Activated T-cell treated with anti-CD3 and anti-CD28 coated beads for 4 hours (primary cell): ENCODE data around the gene TAPT1.
A peak's percentile ranks its signal among the peaks of the same experiment; 100 is the strongest.

ENCODE experiments used
- DNase-seq: peaks from one replicate; pipeline ENCODE4 v3.0.0-alpha.2; 2020

Gene TAPT1

GRCh38 chr4:16125571-16126445, 100.5 kb downstream of the TAPT1 start:
- no peak for DNase-seq

GRCh38 chr4:16124232-16124631, 102.0 kb downstream of the TAPT1 start:
- no peak for DNase-seq

GRCh38 chr4:16123356-16124084, 102.8 kb downstream of the TAPT1 start:
- DNase-seq = no peak

- DNase-seq = peak; percentile 10
Measured at GRCh38 chr4:16122784-16123183, 103.5 kb downstream of the TAPT1 start.

- no peak for DNase-seq
Measured at GRCh38 chr4:16122308-16122711, 104.0 kb downstream of the TAPT1 start.

- DNase-seq = no peak
Measured at GRCh38 chr4:16120720-16121119, 105.6 kb downstream of the TAPT1 start.

GRCh38 chr4:16119981-16120380, 106.3 kb downstream of the TAPT1 start:
- DNase-seq = no peak

GRCh38 chr4:16118090-16118489, 108.2 kb downstream of the TAPT1 start:
- no peak for DNase-seq

- no peak for DNase-seq
Measured at GRCh38 chr4:16117164-16117563, 109.1 kb downstream of the TAPT1 start.

GRCh38 chr4:16116493-16116990, 109.7 kb downstream of the TAPT1 start:
- no peak for DNase-seq

- DNase-seq = no peak
Measured at GRCh38 chr4:16116019-16116418, 110.3 kb downstream of the TAPT1 start.

- DNase-seq = no peak
Measured at GRCh38 chr4:16114546-16114945, 111.7 kb downstream of the TAPT1 start.

GRCh38 chr4:16113741-16114140, 112.5 kb downstream of the TAPT1 start:
- DNase-seq = no peak

GRCh38 chr4:16111533-16111932, 114.7 kb downstream of the TAPT1 start:
- no peak for DNase-seq

GRCh38 chr4:16110661-16111290, 115.5 kb downstream of the TAPT1 start:
- no peak for DNase-seq
